ENCODE results near the gene DPF1. TPM values are rescaled to one million over a fixed set of nuclear protein-coding genes. Genes with fewer than 3 reads are reported as not detected.

The DPF1 gene
- total RNA-seq (not detected), polyA plus RNA-seq (not detected)

DNA sequence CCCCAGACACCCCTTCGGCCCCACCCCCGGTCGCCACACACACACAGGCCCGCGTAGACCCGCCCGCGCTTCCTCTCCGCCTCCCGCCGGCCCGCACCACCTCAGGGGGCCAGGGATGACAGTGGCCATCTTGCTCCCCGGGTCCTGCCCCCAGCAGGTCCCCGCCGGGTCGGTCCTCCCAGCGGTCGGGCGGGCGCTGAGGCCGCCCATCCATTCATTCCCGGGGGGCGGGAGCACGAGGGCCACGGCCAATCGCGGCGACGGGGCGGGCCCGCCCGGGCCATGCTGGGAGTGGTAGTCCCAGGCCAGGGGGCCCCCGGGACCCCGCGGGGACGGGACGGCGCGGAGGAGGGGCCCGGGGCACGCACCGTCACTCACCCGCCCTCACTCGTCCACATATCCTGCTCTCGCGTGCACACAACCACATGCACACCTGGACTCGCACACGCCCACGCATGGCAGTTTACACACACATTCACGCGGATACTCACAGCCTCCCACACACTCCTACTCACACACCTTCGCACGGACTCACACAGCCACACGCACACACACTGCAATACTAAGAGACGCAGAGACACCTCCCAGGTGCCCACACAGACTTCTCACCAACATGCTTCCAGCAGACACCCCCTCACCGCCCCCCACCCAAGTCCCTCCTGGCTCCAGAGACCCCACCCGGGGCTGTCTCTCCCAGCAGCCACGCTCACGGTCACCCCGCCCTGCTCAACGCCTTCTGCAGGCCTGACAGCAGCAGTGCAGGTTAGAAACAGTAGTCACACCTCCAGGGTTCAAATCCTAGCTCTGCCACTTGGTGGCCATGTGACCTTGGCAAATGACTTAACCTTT lies at the start of gene DPF1:
TSS of gene DPF1 (minus strand) at position 209 of the 849 bp plus-strand sequence. CDS start at position 129, 80 bp downstream.
- peaks cover 3 to 19% (median 8%) of the 10 kb centered on the region in 4 donors for H3K27me3 ChIP-seq (ENCODE audit: control insufficient read depth in 4 of 4, insufficient read depth in 4 of 4, low read length in 3 of 4)

DNA sequence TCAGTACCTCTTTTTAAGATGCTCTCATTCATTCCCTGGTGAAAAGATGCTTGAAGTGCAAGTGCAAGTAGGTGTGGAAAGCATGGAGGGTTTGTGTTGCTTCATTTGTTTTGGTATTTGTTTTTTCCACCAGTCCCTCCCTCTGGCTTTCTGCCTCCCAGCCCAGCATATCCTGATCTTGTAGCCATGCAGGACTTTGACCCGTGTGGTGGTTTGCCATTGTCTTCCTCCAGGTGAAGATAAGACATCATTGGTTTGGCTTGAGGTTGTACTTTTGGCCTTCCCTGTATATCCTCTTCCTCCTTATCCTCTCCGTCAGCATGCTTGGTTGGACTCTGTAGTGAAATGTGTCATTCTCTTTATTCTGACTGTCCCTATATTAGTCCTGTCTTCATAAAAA lies 49.5 kb upstream of the DPF1 start:
- no peaks in the 10 kb centered on the region for H3K36me3 ChIP-seq (ENCODE audit: control insufficient read depth in 4 of 4, insufficient read depth in 3 of 4, low read depth in 1 of 4, low read length in 3 of 4)
- TF ChIP-seq NR2F2 (IDR thresholded peaks at IDR 0.05) (no peak), GABPA (IDR thresholded peaks at IDR 0.05 in 1 of 2, conservative IDR thresholded peaks at IDR 0.05 in 1 of 2) (no peak), HNF4A (conservative IDR thresholded peaks at IDR 0.05) (peak; percentile 19 to 29)
- TF ChIP-seq, protein P1, sequence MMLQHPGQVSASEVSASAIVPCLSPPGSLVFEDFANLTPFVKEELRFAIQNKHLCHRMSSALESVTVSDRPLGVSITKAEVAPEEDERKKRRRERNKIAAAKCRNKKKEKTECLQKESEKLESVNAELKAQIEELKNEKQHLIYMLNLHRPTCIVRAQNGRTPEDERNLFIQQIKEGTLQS (IDR thresholded peaks at IDR 0.05) = no peak
- H3K27ac ChIP-seq (ENCODE audit: low read depth in 1 of 2, low read length in 2 of 2) = no peak overlapping the region
- no peak overlapping the region for H3K4me3 ChIP-seq (ENCODE audit: low read depth in 1 of 3, low read length in 3 of 3)
- 60% methylated on average over 2 of the region's 2 CpGs for WGBS
- peaks cover 0 to 7% (median 2%) of the 10 kb centered on the region in 4 donors for H3K4me1 ChIP-seq (ENCODE audit: control insufficient read depth in 4 of 4, insufficient read depth in 4 of 4, low read length in 3 of 4)
- no peaks in the 10 kb centered on the region for H3K9me3 ChIP-seq (ENCODE audit: control insufficient read depth in 4 of 4, low read length in 3 of 4)
- H3K9ac ChIP-seq (ENCODE audit: low read depth in 1 of 2, low read length in 2 of 2) = no peak overlapping the region
- DNase-seq (ENCODE audit: low spot score) = no peak
- H3K27me3 ChIP-seq (ENCODE audit: control insufficient read depth in 4 of 4, insufficient read depth in 4 of 4, low read length in 3 of 4) = no peaks in the 10 kb centered on the region

More for the DNA sequence above, at the start of gene DPF1:
- TF ChIP-seq YY1 (IDR thresholded peaks at IDR 0.05) (no peak), HNF4A (conservative IDR thresholded peaks at IDR 0.05) (no peak), HNF4G (IDR thresholded peaks at IDR 0.05) (no peak), EGR1 (IDR thresholded peaks at IDR 0.05; ENCODE audit: low read depth in 2 of 2) (peak in 1 of 2 donors; percentile 48)
- TF ChIP-seq, protein P2, sequence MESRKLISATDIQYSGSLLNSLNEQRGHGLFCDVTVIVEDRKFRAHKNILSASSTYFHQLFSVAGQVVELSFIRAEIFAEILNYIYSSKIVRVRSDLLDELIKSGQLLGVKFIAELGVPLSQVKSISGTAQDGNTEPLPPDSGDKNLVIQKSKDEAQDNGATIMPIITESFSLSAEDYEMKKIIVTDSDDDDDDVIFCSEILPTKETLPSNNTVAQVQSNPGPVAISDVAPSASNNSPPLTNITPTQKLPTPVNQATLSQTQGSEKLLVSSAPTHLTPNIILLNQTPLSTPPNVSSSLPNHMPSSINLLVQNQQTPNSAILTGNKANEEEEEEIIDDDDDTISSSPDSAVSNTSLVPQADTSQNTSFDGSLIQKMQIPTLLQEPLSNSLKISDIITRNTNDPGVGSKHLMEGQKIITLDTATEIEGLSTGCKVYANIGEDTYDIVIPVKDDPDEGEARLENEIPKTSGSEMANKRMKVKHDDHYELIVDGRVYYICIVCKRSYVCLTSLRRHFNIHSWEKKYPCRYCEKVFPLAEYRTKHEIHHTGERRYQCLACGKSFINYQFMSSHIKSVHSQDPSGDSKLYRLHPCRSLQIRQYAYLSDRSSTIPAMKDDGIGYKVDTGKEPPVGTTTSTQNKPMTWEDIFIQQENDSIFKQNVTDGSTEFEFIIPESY (IDR thresholded peaks at IDR 0.05) = no peak
- DNase-seq (ENCODE audit: low spot score) = peak; percentile 54
- H3K4me1 ChIP-seq (ENCODE audit: control insufficient read depth in 4 of 4, insufficient read depth in 4 of 4, low read length in 3 of 4) = peaks cover 0 to 10% (median 5%) of the 10 kb centered on the region in 4 donors
- no peak within 1 kb of the TSS for H3K9ac ChIP-seq (ENCODE audit: low read depth in 1 of 2, low read length in 2 of 2)
- H3K4me3 ChIP-seq (ENCODE audit: low read depth in 1 of 3, low read length in 3 of 3) = peak within 1 kb of the TSS in 1 of 3 donors; percentile 45
- 5% methylated on average over 61 of the region's 61 CpGs for WGBS
- H3K27ac ChIP-seq (ENCODE audit: low read depth in 1 of 2, low read length in 2 of 2) = no peak within 1 kb of the TSS
- no peaks in the 10 kb centered on the region for H3K36me3 ChIP-seq (ENCODE audit: control insufficient read depth in 4 of 4, insufficient read depth in 3 of 4, low read depth in 1 of 4, low read length in 3 of 4)
- no peaks in the 10 kb centered on the region for H3K9me3 ChIP-seq (ENCODE audit: control insufficient read depth in 4 of 4, low read length in 3 of 4)

DNA sequence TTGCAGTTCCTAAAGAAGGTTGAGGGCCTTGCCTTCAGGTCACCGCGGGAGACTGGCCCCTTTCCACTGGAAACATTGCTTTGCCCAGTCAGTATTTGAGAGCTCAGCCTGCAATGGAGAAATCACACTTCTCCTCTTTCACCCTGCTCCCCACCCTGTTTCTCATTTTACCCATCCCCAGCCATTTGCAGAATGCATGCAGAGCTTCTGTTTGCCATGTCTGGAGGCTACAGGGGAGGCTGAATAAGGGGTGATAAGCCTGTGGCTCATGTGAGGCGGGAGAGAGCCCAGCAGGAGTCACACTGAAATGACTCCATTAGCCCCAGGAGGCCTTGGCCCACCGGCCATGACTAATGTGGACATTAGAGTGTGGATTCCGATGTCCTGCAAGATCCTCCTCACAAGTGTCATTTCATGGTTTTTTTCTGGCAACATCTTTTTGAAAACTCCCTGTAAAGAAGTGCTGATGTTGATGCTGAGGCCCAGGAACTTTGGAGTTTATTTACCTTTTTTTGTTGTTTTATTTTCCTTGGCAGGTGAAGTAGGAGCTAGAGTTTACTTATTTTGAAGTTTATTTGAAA lies 46.7 kb upstream of the DPF1 start:
- DNase-seq (ENCODE audit: low spot score) = no peak
- WGBS = 89% methylated on average over 5 of the region's 5 CpGs
- Histone ChIP-seq H3K27ac (ENCODE audit: low read depth in 1 of 2, low read length in 2 of 2) (no peak overlapping the region), H3K36me3 (ENCODE audit: control insufficient read depth in 4 of 4, insufficient read depth in 3 of 4, low read depth in 1 of 4, low read length in 3 of 4) (no peaks in the 10 kb centered on the region), H3K27me3 (ENCODE audit: control insufficient read depth in 4 of 4, insufficient read depth in 4 of 4, low read length in 3 of 4) (no peaks in the 10 kb centered on the region), H3K9ac (ENCODE audit: low read depth in 1 of 2, low read length in 2 of 2) (no peak overlapping the region), H3K9me3 (ENCODE audit: control insufficient read depth in 4 of 4, low read length in 3 of 4) (no peaks in the 10 kb centered on the region), H3K4me1 (ENCODE audit: control insufficient read depth in 4 of 4, insufficient read depth in 4 of 4, low read length in 3 of 4) (peaks cover 0 to 4% (median 1%) of the 10 kb centered on the region in 4 donors), H3K4me3 (ENCODE audit: low read depth in 1 of 3, low read length in 3 of 3) (no peak overlapping the region)
- TF ChIP-seq RXRA (IDR thresholded peaks at IDR 0.05) (no peak), GABPA (IDR thresholded peaks at IDR 0.05 in 1 of 2, conservative IDR thresholded peaks at IDR 0.05 in 1 of 2) (no peak), FOXA2 (IDR thresholded peaks at IDR 0.05) (no peak)
- TF ChIP-seq, protein P1 (IDR thresholded peaks at IDR 0.05) = no peak

All from liver (tissue), 9 donors.